Neural progenitor cell (in vitro differentiated cells): ENCODE data around the gene THSD4.

Experiments
- EZH2 ChIP-seq: fragments of 200-600 bp; sonication (generic); IDR thresholded peaks from 2 replicates; pipeline ENCODE4 v1.6.1; 2017; ENCODE audit warnings: antibody characterized with exemption, mild to moderate bottlenecking, moderate library complexity
- EZH2phosphoT487 ChIP-seq: fragments of 200-600 bp; sonication (generic); IDR thresholded peaks from 2 replicates; pipeline ENCODE4 v1.6.1; 2017; ENCODE audit warnings: antibody characterized with exemption
- TF ChIP-seq, protein P1 (sequence below): fragments of 200-600 bp; sonication (generic); IDR thresholded peaks from 2 replicates; pipeline ENCODE4 v1.5.1; 2017; ENCODE audit warnings: antibody characterized with exemption, mild to moderate bottlenecking

DNA sequence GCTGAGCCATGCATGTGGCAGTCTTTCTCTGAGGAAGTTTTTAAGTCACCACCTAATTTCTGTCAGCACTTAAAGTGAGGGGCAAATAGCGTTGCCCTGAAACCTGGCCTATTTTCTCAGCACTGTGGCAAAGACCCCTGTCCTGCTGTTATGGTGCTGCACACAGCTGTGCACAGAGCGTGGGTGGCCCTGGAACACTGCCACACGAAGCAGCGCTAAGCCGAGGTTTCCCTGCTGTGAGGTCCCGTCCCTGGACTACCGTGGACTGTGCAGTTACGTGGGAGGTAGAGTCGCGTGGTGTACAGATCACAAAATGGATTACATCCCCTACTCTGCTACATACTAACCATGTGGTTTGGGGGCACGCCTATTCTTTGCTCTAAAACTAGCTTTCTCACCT lies 593.5 kb downstream of the THSD4 start:
- TF ChIP-seq, protein P1, sequence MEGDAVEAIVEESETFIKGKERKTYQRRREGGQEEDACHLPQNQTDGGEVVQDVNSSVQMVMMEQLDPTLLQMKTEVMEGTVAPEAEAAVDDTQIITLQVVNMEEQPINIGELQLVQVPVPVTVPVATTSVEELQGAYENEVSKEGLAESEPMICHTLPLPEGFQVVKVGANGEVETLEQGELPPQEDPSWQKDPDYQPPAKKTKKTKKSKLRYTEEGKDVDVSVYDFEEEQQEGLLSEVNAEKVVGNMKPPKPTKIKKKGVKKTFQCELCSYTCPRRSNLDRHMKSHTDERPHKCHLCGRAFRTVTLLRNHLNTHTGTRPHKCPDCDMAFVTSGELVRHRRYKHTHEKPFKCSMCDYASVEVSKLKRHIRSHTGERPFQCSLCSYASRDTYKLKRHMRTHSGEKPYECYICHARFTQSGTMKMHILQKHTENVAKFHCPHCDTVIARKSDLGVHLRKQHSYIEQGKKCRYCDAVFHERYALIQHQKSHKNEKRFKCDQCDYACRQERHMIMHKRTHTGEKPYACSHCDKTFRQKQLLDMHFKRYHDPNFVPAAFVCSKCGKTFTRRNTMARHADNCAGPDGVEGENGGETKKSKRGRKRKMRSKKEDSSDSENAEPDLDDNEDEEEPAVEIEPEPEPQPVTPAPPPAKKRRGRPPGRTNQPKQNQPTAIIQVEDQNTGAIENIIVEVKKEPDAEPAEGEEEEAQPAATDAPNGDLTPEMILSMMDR = no peak
- no peak for TF ChIP-seq EZH2phosphoT487
- TF ChIP-seq EZH2 = no peak
